AG09309 (cell line): ENCODE measurements around the gene NUTM1.

Source experiments
- DNase-seq: peaks from one replicate; pipeline ENCODE4 v3.0.0-alpha.2; 2010; ENCODE audit warnings: low read depth
- H3K4me3 ChIP-seq: 2 replicates; pipeline ENCODE4 v1.5.1; 2011; ENCODE audit warnings: mild to moderate bottlenecking, low read depth, low read length, moderate library complexity; ENCODE audit not compliant: control insufficient read depth
- CTCF ChIP-seq: IDR thresholded peaks from 2 replicates; pipeline ENCODE4 v1.5.1; 2011; ENCODE audit warnings: mild to moderate bottlenecking, low read depth, low read length, inconsistent platforms; ENCODE audit not compliant: insufficient read depth, control insufficient read depth; ENCODE audit errors: missing control alignments

The NUTM1 gene

GRCh38 chr15:34355241-34355640 lies 12.1 kb downstream of the NUTM1 start:
- no peak for DNase-seq
- no peak for TF ChIP-seq CTCF
- H3K4me3 ChIP-seq = no peak overlapping the region

- H3K4me3 ChIP-seq = no peak overlapping the region
- TF ChIP-seq CTCF = no peak
- no peak for DNase-seq
These were observed 14.5 kb downstream of the NUTM1 start for GRCh38 chr15:34357653-34358052.

DNA sequence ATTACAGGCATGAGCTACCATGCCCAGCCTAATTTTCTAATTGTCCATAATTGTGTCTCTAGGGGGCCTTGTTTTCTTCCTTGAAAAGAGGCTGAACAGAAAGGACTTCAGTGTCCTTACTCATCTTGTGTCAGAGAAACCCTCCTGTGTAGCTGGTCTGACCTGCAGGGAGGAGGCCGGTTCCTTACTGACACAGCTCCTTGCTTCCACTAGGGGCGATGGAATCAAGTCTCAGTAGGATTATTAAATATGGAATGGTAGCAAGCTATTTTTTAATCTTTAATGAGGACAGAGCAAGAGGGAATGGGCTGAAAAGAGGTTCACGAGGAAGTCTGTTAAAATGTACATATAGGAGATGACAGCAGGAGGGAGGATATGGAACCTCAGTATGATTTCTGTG lies 15.3 kb downstream of the NUTM1 start:
- no peak overlapping the region for H3K4me3 ChIP-seq
- peak; percentile 26 for TF ChIP-seq CTCF
- no peak for DNase-seq

DNA sequence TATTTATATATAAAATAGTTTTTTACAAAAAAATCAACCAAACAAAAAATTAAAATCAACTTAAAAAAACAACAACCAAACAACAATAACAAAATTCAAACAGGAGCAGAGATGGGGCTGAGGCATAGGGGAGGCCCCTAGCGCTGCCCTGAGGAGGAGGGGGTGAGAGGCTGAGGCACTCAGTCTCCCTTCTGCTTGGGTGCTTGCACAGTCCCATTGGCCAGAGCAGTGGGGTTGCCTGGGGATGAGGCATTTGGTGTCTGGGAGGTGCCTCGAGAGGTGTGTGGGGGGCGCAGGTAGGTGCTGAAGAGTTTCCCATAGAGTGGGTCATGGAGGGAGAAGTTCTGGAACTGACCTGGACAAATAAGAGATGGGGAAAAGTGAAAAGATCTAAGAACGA lies 15.8 kb downstream of the NUTM1 start:
- no peak for DNase-seq
- no peak overlapping the region for H3K4me3 ChIP-seq
- no peak for TF ChIP-seq CTCF

DNA sequence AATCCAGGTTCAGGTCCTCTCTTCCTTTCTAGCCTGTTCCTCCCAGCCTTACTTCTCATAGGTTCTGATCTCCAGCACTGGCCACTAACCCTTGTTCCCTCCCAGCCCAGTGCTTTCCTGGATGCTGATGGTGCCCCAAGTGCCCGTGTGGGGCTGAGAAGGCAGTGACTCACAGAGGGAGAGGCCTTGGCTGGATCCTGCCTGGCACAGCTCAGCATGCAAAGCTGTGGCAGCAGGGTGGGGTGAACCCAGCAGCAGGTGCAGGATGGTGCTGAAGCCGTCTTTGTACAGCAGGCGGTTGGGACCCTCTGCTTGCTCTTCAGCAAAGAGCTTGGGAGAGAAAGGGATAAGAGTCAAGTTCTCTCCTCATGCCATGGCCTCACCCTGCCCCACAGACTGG lies 16.3 kb downstream of the NUTM1 start:
- no peak for DNase-seq
- no peak for TF ChIP-seq CTCF
- H3K4me3 ChIP-seq = no peak overlapping the region

DNA sequence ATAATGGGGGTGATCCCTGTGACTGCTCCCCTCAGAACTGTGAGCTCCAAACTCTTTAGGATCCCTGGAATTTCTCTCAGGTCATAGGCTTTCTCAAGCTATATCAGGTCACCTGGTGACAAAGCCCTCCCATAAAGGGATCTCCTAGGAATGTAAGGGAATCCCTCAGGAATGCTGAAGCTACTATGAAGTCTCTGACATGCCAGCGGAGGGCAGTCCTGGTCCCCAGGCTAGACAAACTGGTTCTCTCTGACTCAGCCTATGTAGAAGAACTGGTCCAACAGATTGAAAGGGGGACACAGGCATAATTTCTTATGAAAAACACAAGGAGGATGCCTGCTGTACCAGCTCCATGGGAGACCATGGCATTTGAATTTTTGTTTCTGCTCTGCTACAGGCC lies 17.2 kb downstream of the NUTM1 start:
- TF ChIP-seq CTCF = no peak
- DNase-seq = no peak
- no peak overlapping the region for H3K4me3 ChIP-seq

DNA sequence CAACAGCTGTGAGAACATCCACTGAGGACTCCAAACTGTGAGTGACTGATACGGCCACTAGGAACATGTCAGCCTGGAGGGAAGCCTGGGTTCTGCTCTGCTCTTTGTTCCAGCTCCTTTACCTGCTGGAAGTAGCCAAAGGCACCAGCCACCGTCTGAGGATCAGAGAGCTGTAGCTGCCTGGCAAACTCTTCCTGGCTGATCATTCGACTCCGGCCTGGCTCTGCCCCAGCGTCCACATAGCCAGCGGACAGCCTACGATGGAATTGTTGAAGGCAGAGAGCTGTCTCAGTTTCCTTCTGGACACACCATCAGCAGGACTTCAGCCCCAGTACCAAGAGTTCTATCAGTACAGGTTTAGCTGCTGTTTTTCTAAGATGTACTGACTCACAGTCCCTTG lies 18.2 kb downstream of the NUTM1 start:
- no peak for TF ChIP-seq CTCF

More for the DNA sequence above, 18.2 kb downstream of the NUTM1 start:
- no peak overlapping the region for H3K4me3 ChIP-seq
- DNase-seq = no peak
